ENCODE data around the gene SAPCD2. TPM values are rescaled to one million over a fixed set of nuclear protein-coding genes. Genes with fewer than 3 reads are reported as not detected.

The SAPCD2 gene
- total RNA-seq, 4 donors from 2014 or later, result 0.15 to 5.9 (median 1.0) TPM; not detected in 1

DNA sequence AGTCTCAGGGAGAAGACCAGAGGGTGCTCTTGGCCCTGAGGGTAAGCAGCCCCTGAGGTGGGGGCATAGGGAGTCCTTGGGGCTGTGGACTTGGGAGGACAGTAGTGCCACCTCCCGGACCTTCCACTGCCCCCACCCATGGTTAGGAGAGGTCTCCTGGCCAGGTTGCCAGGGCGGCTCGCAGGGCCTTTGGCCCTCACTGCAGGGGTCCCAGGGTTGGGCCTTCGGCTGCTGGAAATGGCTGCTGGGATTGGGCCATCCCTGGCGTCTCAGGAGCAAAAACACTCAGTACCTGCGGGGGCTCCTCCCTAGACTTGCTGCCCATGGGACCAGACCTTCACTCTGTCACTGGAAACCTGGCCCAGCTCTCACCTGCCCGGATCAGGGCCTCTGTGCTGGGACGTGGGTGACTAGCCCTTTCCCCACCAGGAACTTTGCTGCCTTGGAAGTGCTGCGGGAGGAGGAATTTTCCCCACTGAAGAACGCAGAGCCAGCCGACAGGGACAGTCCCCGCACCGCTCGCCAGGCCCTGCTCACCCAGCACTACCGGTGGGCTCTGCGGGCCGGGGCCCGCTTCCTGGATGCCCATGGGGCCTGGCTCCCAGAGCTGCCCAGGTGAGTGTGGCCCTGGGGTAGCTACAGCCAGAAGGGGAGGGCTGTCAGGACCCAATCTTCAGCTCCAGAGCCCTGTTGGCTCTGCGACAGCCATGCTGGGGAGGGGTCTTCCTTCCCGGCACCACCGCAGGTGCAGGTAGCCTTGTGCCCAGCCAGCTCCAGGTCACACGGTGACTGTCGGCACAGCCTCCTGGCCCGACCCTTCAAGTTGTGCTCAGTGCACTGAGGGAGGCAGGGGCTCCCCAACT, 10.1 kb upstream of the SAPCD2 start:
- TF ChIP-seq, protein P1, sequence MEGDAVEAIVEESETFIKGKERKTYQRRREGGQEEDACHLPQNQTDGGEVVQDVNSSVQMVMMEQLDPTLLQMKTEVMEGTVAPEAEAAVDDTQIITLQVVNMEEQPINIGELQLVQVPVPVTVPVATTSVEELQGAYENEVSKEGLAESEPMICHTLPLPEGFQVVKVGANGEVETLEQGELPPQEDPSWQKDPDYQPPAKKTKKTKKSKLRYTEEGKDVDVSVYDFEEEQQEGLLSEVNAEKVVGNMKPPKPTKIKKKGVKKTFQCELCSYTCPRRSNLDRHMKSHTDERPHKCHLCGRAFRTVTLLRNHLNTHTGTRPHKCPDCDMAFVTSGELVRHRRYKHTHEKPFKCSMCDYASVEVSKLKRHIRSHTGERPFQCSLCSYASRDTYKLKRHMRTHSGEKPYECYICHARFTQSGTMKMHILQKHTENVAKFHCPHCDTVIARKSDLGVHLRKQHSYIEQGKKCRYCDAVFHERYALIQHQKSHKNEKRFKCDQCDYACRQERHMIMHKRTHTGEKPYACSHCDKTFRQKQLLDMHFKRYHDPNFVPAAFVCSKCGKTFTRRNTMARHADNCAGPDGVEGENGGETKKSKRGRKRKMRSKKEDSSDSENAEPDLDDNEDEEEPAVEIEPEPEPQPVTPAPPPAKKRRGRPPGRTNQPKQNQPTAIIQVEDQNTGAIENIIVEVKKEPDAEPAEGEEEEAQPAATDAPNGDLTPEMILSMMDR (IDR thresholded peaks at IDR 0.05), result no peak
- no peak for TF ChIP-seq POLR2A (IDR thresholded peaks at IDR 0.05)
- H3K4me3 ChIP-seq, result no peak overlapping the region
- no peak overlapping the region for H3K27ac ChIP-seq
- H3K36me3 ChIP-seq, result no peaks in the 10 kb centered on the region
- no peak for DNase-seq
- H3K9me3 ChIP-seq, result no peaks in the 10 kb centered on the region
- H3K4me1 ChIP-seq, result peaks cover 0 to 8% of the 10 kb centered on the region in 2 donors
- intact Hi-C loops (cut with DNase I; ENCODE audit: low total_unique reads), result no loop called here
- no peaks in the 10 kb centered on the region for H3K27me3 ChIP-seq

DNA sequence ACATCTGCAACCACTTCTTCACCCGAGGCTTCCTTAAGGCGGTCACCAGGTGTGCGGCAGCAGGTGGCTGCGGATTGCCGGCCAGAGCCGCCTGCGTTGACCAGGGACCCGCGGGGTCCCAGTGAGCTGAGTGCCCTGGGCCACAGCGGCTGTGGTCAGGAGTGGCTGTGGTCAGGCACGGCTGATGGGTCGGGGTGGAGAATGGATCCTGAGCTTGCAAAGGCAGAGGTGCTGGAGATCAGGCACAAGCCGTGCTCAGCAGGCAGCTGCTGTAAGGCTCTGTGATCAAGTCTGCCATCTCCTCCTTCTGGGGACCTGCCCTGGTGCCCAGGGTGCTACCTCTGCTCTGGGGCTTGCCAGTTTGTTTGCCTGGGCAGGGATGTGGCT, 9.0 kb upstream of the SAPCD2 start:
- peaks cover 0 to 7% of the 10 kb centered on the region in 2 donors for H3K4me1 ChIP-seq
- H3K9me3 ChIP-seq, result no peaks in the 10 kb centered on the region
- no peak for TF ChIP-seq POLR2A (IDR thresholded peaks at IDR 0.05)
- TF ChIP-seq, protein P1 (IDR thresholded peaks at IDR 0.05), result no peak
- H3K4me3 ChIP-seq, result no peak overlapping the region
- H3K27ac ChIP-seq, result no peak overlapping the region
- no peaks in the 10 kb centered on the region for H3K27me3 ChIP-seq
- no peak for DNase-seq
- intact Hi-C loops (cut with DNase I; ENCODE audit: low total_unique reads), result no loop called here
- no peaks in the 10 kb centered on the region for H3K36me3 ChIP-seq

DNA sequence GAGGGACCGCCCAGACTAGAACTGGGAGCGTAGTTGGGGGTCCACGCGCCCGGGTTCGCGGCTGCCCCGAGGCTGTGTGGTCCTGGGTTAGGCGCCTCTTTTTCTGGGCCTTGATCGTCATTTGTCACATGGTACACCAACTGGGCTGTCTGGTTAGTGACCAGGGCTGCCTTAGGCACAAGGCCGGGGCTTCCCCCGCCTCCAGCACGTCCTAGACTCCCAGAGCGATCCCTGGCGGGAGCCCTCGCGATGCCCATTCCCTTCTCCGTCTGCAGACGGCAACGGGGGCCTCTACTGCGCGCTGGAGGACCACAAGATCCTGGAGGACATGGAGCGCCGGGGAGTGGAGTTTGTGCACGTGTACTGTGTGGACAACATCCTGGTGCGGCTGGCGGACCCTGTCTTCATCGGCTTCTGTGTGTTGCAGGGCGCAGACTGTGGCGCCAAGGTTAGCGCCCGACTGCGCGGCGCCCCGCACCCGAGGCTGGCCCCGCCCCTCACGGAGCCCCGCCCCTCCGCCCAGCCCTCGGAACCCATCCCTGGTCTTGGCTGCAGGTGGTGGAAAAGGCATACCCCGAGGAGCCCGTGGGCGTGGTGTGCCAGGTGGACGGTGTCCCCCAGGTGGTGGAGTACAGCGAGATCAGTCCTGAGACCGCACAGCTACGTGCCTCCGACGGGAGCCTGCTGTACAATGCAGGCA, 8.5 kb upstream of the SAPCD2 start:
- DNase-seq, result peak in 1 of 2 donors; percentile 16
- intact Hi-C loops (cut with DNase I; ENCODE audit: low total_unique reads), result no loop called here
- Histone ChIP-seq H3K4me1 (peaks cover 0 to 7% of the 10 kb centered on the region in 2 donors), H3K27me3 (no peaks in the 10 kb centered on the region), H3K27ac (no peak overlapping the region), H3K36me3 (no peaks in the 10 kb centered on the region), H3K9me3 (no peaks in the 10 kb centered on the region), H3K4me3 (no peak overlapping the region)
- TF ChIP-seq POLR2A (IDR thresholded peaks at IDR 0.05), result no peak
- TF ChIP-seq, protein P1 (IDR thresholded peaks at IDR 0.05), result no peak

DNA sequence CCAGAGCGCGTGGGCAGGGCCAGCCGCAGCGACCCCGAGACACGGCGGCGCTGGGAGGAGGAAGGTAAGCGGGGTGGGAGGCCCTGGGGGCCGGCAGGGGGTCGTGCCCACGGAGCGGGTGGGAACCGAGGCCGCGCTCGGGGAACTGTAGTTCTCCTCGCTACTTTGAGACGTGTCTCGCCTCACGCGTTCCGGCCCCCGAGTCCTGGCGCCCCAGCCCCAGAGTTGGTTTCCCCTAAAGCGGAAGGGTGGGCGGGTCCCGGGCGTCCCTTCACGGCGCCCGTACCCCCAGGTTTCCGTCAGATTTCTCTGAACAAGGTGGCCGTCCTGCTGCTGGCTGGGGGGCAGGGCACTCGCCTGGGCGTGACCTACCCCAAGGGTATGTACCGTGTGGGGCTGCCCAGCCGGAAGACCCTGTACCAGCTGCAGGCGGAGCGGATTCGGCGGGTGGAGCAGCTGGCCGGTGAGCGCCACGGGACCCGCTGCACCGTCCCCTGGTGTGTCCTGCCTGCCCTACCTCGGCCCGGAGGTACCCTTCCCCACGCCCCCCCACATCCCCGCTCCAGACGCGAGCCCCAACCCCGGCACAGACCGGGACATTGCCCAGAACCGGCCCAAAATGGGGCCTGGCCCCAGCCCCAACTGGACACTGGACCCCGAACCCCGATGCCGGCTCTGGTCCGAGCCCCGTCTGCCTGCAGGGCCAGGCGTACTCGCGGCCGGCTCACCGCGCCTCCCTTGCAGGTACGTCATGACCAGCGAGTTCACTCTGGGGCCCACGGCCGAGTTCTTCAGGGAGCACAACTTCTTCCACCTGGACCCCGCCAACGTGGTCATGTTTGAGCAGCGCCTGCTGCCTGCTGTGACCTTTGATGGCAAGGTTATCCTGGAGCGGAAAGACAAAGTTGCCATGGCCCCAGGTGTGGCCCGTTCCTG, 7.7 kb upstream of the SAPCD2 start:
- intact Hi-C loops (cut with DNase I; ENCODE audit: low total_unique reads), result no loop called here

More for the DNA sequence above, 7.7 kb upstream of the SAPCD2 start:
- peak in 1 of 2 donors; percentile 26 for DNase-seq
- H3K36me3 ChIP-seq, result no peaks in the 10 kb centered on the region
- TF ChIP-seq, protein P1 (IDR thresholded peaks at IDR 0.05), result no peak
- TF ChIP-seq POLR2A (IDR thresholded peaks at IDR 0.05), result no peak
- no peaks in the 10 kb centered on the region for H3K27me3 ChIP-seq
- no peaks in the 10 kb centered on the region for H3K9me3 ChIP-seq
- peak overlapping the region; percentile 41 to 47 for H3K4me3 ChIP-seq
- no peak overlapping the region for H3K27ac ChIP-seq
- peaks cover 0 to 7% of the 10 kb centered on the region in 2 donors for H3K4me1 ChIP-seq

Data from uterus (tissue), 4 donors.